ENCODE data around the gene TMEM120A. TPM values are rescaled to one million over a fixed set of nuclear protein-coding genes. Genes with fewer than 3 reads are reported as not detected.

Gene TMEM120A
- total RNA-seq, 2 experiments from 2014 or later: 24.2 to 25.8 TPM

- intact Hi-C loops (cut with micrococcal nuclease): no loop called here
- no peaks in the 10 kb centered on the region for H3K9me3 Mint-ChIP-seq
- no peaks in the 10 kb centered on the region for H3K27me3 Mint-ChIP-seq
- no peak for DNase-seq
- H3K36me3 Mint-ChIP-seq: peaks cover 7% of the 10 kb centered on the region
- ChIA-PET POLR2A (interaction anchor here (0.6 kb wide), 1 partner anchor 337 kb away, joined by 4 read pairs; no protein-coding TSS in a partner anchor), CTCF (interaction anchor here (2.1 kb wide), 1 partner anchor 59 kb away, joined by 9 read pairs; no protein-coding TSS in a partner anchor)
- no peak overlapping the region for H3K4me3 Mint-ChIP-seq
- no peaks in the 10 kb centered on the region for H3K4me1 Mint-ChIP-seq (ENCODE audit: low read depth)
- H3K27ac Mint-ChIP-seq: no peak overlapping the region
Observed at GRCh38 chr7:75961218-75961617, 33.2 kb downstream of the TMEM120A start.

GRCh38 chr7:75960372-75960771 lies 34.0 kb downstream of the TMEM120A start:
- Mint-ChIP-seq H3K9me3 (no peaks in the 10 kb centered on the region), H3K4me1 (ENCODE audit: low read depth) (no peaks in the 10 kb centered on the region), H3K27ac (no peak overlapping the region), H3K27me3 (no peaks in the 10 kb centered on the region), H3K36me3 (peaks cover 7% of the 10 kb centered on the region), H3K4me3 (no peak overlapping the region)
- ChIA-PET CTCF (interaction anchor here (2.1 kb wide), 1 partner anchor 60 kb away, joined by 9 read pairs; no protein-coding TSS in a partner anchor), POLR2A (interaction anchor here (0.6 kb wide), 1 partner anchor 336 kb away, joined by 4 read pairs; no protein-coding TSS in a partner anchor)
- intact Hi-C loops (cut with micrococcal nuclease): no loop called here
- no peak for DNase-seq

DNA sequence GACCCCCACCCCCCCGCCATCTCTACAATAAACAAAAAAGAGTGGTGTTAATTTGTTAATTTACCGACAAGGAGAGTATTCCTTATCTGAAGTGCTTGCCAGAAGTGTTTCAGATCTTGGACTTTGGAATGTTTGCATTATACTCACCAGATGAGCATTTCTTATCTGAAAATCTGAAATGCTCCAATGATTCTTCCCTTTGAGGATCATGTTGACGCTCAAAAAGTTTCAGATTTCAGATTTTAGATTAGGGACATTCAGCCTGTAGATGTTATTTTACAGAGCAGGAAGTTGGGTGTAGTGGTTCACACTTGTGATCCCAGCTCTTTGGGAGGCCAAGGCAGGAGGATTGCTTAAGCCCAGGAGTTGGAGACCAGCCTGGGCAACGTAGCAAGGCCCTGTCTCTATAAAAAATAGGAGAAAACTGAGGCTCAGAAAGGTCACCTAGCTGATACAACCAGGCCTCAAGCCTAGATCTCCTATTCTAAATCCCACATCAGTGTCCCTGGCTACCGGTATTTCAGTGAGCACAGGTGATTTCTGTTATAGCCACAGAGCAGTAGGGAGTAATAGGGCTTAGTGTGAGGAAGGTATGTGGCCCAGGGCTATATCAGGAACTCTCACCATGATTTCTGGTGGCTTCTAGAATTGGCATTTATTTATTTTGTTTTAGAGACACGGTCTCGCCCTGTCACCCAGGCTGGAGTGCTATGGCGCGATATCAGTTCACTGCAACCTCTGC lies 35.4 kb downstream of the TMEM120A start:
- ChIA-PET CTCF (interaction anchor here (2.1 kb wide), 1 partner anchor 62 kb away, joined by 9 read pairs; no protein-coding TSS in a partner anchor), POLR2A (no interaction called here)
- Mint-ChIP-seq H3K36me3 (peaks cover 10% of the 10 kb centered on the region), H3K4me3 (no peak overlapping the region), H3K27me3 (no peaks in the 10 kb centered on the region), H3K4me1 (ENCODE audit: low read depth) (no peaks in the 10 kb centered on the region), H3K9me3 (no peaks in the 10 kb centered on the region), H3K27ac (no peak overlapping the region)
- DNase-seq: no peak
- intact Hi-C loops (cut with micrococcal nuclease): no loop called here

DNA sequence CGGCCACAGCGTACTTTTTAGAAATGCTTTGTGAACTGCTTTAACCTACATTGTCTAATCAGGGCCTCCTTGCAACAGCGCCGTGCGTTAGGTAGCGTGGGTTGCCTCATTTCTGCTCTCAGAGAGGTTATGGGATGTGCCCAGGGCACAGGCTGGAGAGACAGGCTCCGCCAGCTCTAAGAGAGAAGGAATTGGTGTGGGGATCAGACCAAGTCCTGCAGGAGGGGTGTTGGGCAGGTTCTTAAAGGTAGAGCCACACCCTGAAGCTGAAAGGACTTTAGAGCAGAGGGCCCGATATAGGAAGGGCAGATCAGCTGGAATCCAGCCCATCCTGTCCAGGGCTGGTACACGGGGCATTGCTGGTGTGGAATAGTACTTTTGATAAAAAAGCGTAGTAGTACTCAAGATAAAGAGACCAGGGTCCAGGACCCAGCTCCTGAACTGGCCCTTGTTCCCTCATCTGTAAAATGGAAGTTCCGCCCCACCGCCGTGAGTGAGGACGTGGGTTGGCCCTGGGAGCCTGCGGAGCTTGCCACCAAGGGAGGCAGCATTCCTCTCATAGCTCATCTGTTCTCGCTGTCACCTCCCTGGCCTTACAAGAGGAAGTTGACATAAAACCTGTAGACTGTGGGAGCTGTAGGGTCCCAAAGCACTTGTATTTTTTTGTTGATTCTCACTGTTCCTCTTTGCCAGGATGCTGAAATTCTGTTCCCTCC lies 37.2 kb downstream of the TMEM120A start:
- intact Hi-C loops (cut with micrococcal nuclease): no loop called here
- no peaks in the 10 kb centered on the region for H3K4me1 Mint-ChIP-seq (ENCODE audit: low read depth)
- CTCF ChIA-PET: interaction anchor here (1.5 kb wide), 1 partner anchor 63 kb away, joined by 5 read pairs; no protein-coding TSS in a partner anchor

DNA sequence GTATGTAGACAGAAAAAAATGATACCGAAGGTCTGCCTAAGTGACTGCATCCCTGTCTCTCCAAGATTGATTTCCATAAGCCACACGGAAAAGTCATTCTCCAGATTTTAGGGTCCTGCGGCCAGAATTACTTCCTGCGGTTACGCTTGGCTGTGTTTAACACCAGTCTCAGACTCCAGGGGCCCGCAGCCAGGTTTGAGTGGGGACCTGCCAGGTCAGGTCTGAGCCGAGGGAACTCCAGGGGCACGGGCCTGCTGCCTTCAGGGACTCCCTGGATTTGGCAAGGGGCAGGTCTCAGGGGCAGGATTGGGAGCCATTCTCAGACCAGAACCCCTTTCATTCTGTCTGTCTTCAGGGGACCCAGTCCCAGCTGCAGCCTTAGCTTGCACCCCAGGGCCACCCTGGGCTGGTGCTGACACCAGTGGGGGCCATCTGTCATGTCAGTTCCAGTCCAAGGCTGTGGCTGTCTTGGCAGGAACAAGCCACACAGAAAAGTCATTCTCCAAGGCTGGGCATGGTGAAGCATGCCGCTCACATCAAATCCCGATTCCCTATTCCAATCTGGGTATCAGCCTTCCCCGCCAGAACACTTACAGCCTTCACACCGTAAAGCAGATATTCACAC lies 39.0 kb downstream of the TMEM120A start:
- no peaks in the 10 kb centered on the region for H3K9me3 Mint-ChIP-seq
- no peak overlapping the region for H3K4me3 Mint-ChIP-seq
- H3K27ac Mint-ChIP-seq: no peak overlapping the region
- H3K4me1 Mint-ChIP-seq (ENCODE audit: low read depth): no peaks in the 10 kb centered on the region
- CTCF ChIA-PET: no interaction called here
- H3K36me3 Mint-ChIP-seq: peaks cover 12% of the 10 kb centered on the region
- intact Hi-C loops (cut with micrococcal nuclease): no loop called here
- no peaks in the 10 kb centered on the region for H3K27me3 Mint-ChIP-seq
- no peak for DNase-seq
- POLR2A ChIA-PET: no interaction called here

More for the DNA sequence above, 37.2 kb downstream of the TMEM120A start:
- POLR2A ChIA-PET: no interaction called here
- peaks cover 12% of the 10 kb centered on the region for H3K36me3 Mint-ChIP-seq
- no peak for DNase-seq
- no peak overlapping the region for H3K4me3 Mint-ChIP-seq
- H3K9me3 Mint-ChIP-seq: no peaks in the 10 kb centered on the region
- no peak overlapping the region for H3K27ac Mint-ChIP-seq
- H3K27me3 Mint-ChIP-seq: no peaks in the 10 kb centered on the region

DNA sequence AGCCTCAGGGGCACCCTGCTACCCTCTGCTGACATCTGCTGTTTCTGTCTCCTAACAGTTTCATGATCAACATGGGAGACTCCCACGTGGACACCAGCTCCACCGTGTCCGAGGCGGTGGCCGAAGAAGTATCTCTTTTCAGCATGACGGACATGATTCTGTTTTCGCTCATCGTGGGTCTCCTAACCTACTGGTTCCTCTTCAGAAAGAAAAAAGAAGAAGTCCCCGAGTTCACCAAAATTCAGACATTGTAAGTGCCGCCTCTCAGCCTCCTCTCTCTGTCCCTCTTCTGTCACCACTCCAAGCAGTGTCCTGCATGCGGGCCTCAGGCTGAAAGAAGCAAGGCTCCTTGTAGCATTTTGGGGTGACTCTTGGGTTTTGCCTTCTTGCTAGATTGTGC lies 40.5 kb downstream of the TMEM120A start:
- H3K36me3 Mint-ChIP-seq: peaks cover 12% of the 10 kb centered on the region
- POLR2A ChIA-PET: no interaction called here
- no peak overlapping the region for H3K27ac Mint-ChIP-seq
- no peaks in the 10 kb centered on the region for H3K9me3 Mint-ChIP-seq
- H3K4me3 Mint-ChIP-seq: no peak overlapping the region
- CTCF ChIA-PET: no interaction called here
- intact Hi-C loops (cut with micrococcal nuclease): no loop called here
- no peaks in the 10 kb centered on the region for H3K27me3 Mint-ChIP-seq
- peaks cover 2% of the 10 kb centered on the region for H3K4me1 Mint-ChIP-seq (ENCODE audit: low read depth)
- DNase-seq: no peak

GRCh38 chr7:75953431-75953830 lies 41.0 kb downstream of the TMEM120A start:
- intact Hi-C loops (cut with micrococcal nuclease): no loop called here
- H3K9me3 Mint-ChIP-seq: no peaks in the 10 kb centered on the region
- POLR2A ChIA-PET: no interaction called here
- peaks cover 2% of the 10 kb centered on the region for H3K4me1 Mint-ChIP-seq (ENCODE audit: low read depth)
- H3K27me3 Mint-ChIP-seq: no peaks in the 10 kb centered on the region
- CTCF ChIA-PET: no interaction called here
- no peak overlapping the region for H3K4me3 Mint-ChIP-seq
- no peak overlapping the region for H3K27ac Mint-ChIP-seq
- DNase-seq: no peak
- H3K36me3 Mint-ChIP-seq: peaks cover 12% of the 10 kb centered on the region

DNA sequence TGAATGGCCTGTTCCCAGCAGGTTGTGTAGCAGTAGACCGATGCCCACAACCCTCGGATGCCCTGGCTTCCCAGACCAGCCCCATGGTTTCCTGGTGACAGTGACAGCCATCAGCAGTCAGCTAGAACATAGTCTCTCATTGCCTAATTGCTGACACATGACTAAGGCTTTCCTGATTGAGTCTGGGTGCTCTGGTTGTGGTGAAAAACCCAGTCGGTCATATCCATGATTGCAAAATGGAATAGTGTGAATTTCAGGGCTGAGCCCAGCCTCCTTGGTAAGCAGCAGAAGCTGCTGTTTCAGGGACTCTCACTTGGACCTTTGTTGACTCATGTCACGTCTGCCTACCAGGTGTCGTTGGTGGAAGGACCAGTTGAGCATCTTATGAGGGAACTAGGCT lies 42.9 kb downstream of the TMEM120A start:
- Mint-ChIP-seq H3K9me3 (no peaks in the 10 kb centered on the region), H3K4me3 (no peak overlapping the region), H3K4me1 (ENCODE audit: low read depth) (peaks cover 2% of the 10 kb centered on the region), H3K36me3 (peaks cover 5% of the 10 kb centered on the region), H3K27me3 (no peaks in the 10 kb centered on the region), H3K27ac (no peak overlapping the region)
- CTCF ChIA-PET: no interaction called here
- DNase-seq: no peak
- intact Hi-C loops (cut with micrococcal nuclease): no loop called here
- POLR2A ChIA-PET: no interaction called here

DNA sequence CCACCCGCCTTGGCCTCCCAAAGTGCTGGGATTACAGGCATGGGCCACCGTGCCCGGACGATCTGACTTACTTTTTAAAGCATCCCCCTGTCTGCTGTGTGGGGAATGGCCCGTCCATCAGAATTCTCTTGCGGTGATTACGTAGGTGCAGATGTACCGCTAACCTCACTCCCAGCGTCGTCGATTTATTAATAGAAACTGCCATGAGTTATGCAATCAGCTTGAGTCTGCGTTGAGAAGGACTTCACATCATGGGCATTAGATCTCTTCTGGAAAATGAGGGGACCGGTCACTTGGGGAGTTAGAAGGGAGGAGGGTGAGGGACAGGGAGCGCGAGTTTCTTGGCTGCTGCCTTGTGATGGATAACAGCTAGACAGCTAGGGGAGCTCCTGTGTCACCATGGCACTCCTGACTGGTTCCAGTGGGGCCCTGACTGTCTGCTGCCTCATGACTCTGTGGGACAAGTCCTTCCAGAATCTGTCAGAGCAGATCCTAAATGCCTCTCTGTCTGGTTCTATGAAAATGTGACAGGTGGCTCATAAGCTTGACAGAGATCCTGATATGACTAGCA lies 44.2 kb downstream of the TMEM120A start:
- CTCF ChIA-PET: no interaction called here
- H3K4me3 Mint-ChIP-seq: no peak overlapping the region
- no peaks in the 10 kb centered on the region for H3K27me3 Mint-ChIP-seq
- H3K9me3 Mint-ChIP-seq: no peaks in the 10 kb centered on the region
- POLR2A ChIA-PET: no interaction called here
- H3K4me1 Mint-ChIP-seq (ENCODE audit: low read depth): peaks cover 7% of the 10 kb centered on the region
- H3K36me3 Mint-ChIP-seq: peaks cover 5% of the 10 kb centered on the region
- no peak for DNase-seq
- intact Hi-C loops (cut with micrococcal nuclease): no loop called here
- no peak overlapping the region for H3K27ac Mint-ChIP-seq

DNA sequence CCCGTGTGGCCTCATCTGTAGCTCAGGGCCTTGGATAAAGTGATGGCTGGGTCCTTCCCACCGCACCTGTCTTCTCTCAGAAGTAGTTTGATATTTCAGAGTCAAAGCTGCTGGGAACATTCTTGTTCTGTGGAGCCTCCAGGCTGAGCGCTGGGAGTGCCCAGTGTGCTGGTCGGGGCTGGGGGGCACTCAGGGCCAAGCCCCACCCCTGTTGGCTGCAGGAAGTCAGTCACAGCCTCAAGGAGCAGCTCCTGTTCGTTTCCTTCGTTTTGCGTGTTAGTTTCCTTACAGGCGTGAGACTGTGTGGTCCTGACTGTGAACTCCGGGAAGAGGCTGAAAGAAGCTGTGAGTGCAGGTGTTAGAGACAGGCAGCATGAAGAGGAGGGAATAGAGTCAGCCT lies 46.2 kb downstream of the TMEM120A start:
- H3K36me3 Mint-ChIP-seq: peaks cover 4% of the 10 kb centered on the region
- POLR2A ChIA-PET: no interaction called here
- H3K4me3 Mint-ChIP-seq: no peak overlapping the region
- H3K9me3 Mint-ChIP-seq: no peaks in the 10 kb centered on the region
- H3K4me1 Mint-ChIP-seq (ENCODE audit: low read depth): peaks cover 16% of the 10 kb centered on the region
- CTCF ChIA-PET: interaction anchor here (1.5 kb wide), 1 partner anchor 72 kb away, joined by 9 read pairs; no protein-coding TSS in a partner anchor
- H3K27me3 Mint-ChIP-seq: no peaks in the 10 kb centered on the region
- H3K27ac Mint-ChIP-seq: no peak overlapping the region
- intact Hi-C loops (cut with micrococcal nuclease): no loop called here
- no peak for DNase-seq

DNA sequence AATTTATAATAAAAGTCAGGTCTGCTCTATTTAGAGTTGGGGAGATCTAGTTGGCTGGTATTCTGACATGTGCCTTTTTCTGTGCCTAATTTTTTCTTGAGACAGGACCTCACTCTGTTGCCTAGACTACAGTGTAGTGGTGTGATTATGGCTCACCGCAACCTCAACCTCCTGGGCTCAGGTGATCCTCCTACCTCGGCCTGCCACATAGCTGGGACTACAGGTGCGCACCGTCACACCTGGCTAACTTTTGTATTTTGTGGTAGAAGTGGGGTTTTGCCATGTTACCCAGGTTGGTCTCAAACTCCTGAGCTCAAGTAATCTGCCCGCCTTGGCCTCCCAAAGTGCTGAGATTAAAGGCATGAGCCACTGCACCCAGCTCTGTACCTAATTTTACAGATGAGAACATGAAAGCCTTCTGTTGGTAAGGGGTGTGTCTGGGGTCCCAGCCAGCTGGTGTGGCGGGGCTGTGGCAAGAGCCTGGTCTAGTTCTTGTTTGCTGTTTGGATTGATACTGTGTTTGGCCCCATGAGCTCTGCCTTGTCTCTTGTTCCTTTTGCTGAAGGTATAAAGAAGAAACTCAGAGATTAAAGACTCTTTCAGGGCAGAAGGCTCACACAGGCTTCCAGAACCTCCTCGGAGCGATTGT lies 48.1 kb downstream of the TMEM120A start:
- Mint-ChIP-seq H3K4me3 (no peak overlapping the region), H3K9me3 (no peaks in the 10 kb centered on the region), H3K27me3 (no peaks in the 10 kb centered on the region), H3K4me1 (ENCODE audit: low read depth) (peaks cover 16% of the 10 kb centered on the region), H3K27ac (no peak overlapping the region), H3K36me3 (peaks cover 4% of the 10 kb centered on the region)
- intact Hi-C loops (cut with micrococcal nuclease): no loop called here
- CTCF ChIA-PET: interaction anchor here (0.6 kb wide), 1 partner anchor 36 kb away, joined by 3 read pairs; no protein-coding TSS in a partner anchor
- DNase-seq: no peak
- POLR2A ChIA-PET: no interaction called here

Measured in activated CD4-positive, alpha-beta memory T cell treated with anti-CD3 and anti-CD28 coated beads for 36 hours (primary cell).